Mucosa of stomach (tissue), 1 donor: ENCODE measurements around the gene RAB4B.
"Not testable (repeated sequence)": the region's sequence is repeated elsewhere in the genome, so short reads cannot be mapped to it uniquely, and the experiment has no call there.

ENCODE experiments used
- H3K27me3 ChIP-seq: one replicate; pipeline ENCODE4 v1.7.0; 2013; ENCODE audit warnings: mild to moderate bottlenecking, low read length; ENCODE audit not compliant: control insufficient read depth, insufficient read depth
- H3K36me3 ChIP-seq: one replicate; pipeline ENCODE4 v1.7.0; 2013; ENCODE audit warnings: low read length; ENCODE audit not compliant: control insufficient read depth, insufficient read depth
- H3K4me1 ChIP-seq: one replicate; pipeline ENCODE4 v1.7.0; 2013; ENCODE audit warnings: mild to moderate bottlenecking, low read length; ENCODE audit not compliant: control insufficient read depth, insufficient read depth
- H3K4me3 ChIP-seq: one replicate; pipeline ENCODE4 v1.7.0; 2013; ENCODE audit warnings: low read length
- H3K9ac ChIP-seq: one replicate; pipeline ENCODE4 v1.7.0; 2013; ENCODE audit warnings: mild to moderate bottlenecking, low read length, moderate library complexity
- H3K9me3 ChIP-seq: one replicate; pipeline ENCODE4 v1.7.0; 2013; ENCODE audit warnings: mild to moderate bottlenecking, low read length, moderate library complexity; ENCODE audit not compliant: control insufficient read depth
- donor health status: Pancreatic carcinoma.

Gene RAB4B

DNA sequence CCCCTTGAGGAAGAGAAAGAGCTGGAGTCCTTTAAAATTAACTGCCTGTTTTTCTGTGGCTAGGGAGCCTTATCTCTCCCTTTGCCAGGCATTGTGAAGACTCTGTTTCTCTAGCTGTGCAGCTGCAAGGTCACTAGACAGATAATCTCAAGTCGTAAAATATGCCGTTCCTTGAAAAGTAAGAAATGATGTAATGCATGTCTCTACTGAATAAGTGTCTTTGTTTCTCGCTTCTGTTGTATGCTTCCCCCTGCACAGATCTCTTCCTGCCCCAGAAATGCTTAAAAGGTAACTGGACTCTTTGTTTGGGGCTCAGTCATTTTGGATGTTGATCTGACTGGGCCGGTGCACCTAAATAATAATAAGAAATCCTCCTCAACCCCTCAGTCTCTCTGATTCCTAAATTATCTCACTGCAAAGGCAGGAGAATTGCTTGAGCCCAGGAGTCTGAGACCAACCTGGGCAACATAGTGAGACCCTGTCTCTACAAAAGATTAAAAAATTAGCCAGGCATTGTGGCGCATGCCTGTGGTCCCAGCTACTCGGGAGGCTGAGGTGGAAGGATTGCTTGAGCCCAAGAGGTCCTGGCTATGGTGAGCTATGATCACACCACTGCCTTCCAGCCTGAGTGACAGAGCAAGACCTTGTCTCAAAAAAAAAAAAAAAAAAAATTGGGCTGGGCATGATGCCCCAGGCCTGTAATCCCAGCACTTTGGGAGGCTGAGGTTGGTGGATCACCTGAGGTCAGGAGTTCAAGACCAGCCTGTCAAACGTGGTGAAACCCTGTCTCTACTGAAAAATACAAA, 55.9 kb downstream of the RAB4B start:
- H3K27me3 ChIP-seq, H3K4me1 ChIP-seq, H3K9ac ChIP-seq, H3K4me3 ChIP-seq, H3K36me3 ChIP-seq, H3K9me3 ChIP-seq: not testable (repeated sequence)

DNA sequence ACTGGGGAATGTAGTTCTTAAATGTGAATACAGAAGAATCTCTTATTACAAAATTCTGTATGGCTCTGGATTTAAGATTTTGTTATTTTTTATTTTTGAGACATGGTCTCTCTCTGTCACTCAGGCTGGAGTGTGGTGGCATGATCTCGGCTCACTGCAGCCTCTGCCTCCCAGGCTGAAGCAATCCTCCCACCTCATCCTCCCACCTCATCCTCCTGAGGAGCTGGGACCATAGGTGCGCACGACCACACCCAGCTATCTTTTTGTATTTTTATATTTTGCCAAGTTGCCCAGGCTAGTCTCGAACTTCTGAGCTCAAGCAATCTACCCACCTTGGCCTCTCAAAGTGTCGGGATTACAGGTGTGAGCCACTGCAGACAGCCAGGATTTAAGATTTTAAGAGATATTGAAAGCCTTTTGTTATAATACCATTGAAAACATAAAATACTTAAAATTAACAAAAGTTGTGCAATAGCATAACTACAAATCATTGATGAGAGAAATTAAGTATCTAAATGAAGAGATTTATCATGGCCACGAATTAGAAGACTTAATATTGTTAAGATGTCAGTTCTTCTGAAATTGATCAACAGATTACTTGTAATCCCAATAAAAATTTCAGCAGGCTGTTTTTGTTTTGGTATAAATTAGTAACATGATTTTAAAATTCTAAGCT, 58.8 kb downstream of the RAB4B start:
- Histone ChIP-seq H3K27me3 (no peaks in the 10 kb centered on the region), H3K36me3 (no peaks in the 10 kb centered on the region), H3K4me1 (no peaks in the 10 kb centered on the region), H3K4me3 (no peak overlapping the region), H3K9ac (no peak overlapping the region), H3K9me3 (no peaks in the 10 kb centered on the region)

DNA sequence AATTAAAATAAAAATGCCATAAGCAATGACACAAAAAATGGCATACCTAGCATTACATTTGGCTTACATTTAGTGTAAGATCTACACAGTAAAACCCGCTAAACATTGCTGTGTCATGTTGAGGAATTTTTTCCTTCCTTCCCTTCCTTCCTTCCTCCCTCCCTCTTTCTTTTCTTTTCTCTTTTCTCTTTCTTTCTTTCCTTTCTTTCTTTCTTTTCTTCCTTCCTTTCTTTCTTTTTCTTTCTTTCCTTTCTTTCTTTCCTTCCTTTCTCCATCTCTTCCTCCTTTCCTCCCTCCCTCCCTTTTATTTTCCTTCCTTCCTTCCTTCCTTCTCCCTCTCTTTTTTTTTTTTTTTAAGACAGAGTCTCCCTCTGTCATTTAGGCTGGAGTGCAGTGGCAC, 60.4 kb downstream of the RAB4B start:
- not testable (repeated sequence) for H3K4me3 ChIP-seq, H3K9me3 ChIP-seq, H3K36me3 ChIP-seq, H3K9ac ChIP-seq, H3K4me1 ChIP-seq, H3K27me3 ChIP-seq

DNA sequence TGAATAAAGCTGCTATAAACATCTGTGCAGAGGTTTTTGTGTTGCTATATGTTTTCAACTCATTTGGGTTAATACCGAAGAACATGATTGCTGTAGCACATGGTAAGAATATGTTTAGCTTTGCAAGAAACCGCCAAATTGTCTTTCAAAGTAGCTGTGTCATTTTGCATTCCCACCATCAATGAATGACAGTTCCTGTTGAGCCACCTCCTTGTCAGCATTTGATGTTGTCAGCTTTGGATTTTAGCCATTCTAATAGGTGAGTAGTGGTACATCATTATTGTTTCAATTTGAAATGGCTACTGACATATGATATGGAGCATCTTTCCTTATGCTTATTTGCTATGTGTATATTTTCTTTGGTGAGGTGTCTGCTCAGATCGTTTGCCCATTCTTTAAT, 64.0 kb downstream of the RAB4B start:
- not testable (repeated sequence) for H3K4me1 ChIP-seq, H3K4me3 ChIP-seq, H3K9me3 ChIP-seq, H3K36me3 ChIP-seq, H3K9ac ChIP-seq, H3K27me3 ChIP-seq

DNA sequence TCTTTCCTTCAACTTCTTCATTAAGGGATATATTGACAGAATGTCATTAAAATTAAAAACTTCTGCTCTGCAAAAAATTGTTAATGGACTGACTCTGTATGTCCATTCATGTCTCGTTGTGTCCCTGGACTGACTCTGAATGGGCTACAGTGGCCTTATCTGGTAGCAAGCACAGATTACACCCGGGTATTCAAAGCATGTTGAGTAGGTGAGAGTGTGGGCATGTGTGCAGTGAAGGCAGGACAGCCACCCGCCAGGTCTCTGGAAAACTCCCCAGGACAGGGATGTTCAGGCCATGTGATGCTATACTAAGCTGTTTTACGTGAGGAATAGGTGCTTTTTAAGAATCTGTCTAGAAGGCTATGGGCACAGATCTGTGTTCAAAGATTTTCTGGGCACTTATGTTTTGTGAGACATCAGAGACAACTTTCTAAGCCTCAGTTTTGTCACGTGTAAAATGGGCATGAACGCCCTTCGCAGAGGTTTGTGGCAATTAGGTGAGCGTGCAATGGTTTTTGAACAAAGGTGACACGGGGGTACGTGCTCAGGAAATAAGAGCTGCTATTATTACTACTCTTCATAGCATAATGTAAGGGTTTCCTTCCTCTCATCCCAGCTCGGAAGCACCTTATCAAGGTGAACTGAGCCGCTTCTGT, 65.1 kb downstream of the RAB4B start:
- not testable (repeated sequence) for H3K4me3 ChIP-seq, H3K4me1 ChIP-seq, H3K9me3 ChIP-seq, H3K36me3 ChIP-seq, H3K9ac ChIP-seq, H3K27me3 ChIP-seq

DNA sequence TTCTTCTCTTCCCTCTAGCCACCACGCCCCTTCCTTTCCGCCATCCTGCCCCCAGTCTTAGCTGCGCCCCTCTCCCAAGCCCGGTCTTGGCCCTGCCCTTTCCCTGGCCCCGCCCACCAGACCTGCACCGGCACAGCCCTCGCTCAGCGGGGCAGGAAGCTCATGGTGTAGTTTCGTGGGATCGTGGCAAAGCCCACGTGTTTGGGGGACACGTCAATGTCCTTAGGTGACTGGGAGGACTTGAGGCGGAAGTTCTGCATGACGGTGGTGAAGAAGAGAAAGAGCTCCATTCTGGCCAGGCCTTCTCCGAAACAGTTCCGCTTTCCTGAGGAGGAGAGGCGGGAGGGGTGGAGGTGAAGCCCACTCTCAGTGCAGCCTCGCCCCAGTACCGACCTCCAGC, 65.6 kb downstream of the RAB4B start:
- not testable (repeated sequence) for H3K4me1 ChIP-seq, H3K4me3 ChIP-seq, H3K9me3 ChIP-seq, H3K9ac ChIP-seq, H3K36me3 ChIP-seq
- H3K27me3 ChIP-seq: peaks cover 11% of the 10 kb centered on the region
